Fibroblast of mammary gland (primary cell): Measurements from ENCODE around the gene MRPS22.
A peak's percentile ranks its signal among the peaks of the same experiment; 100 is the strongest.

ENCODE experiments used
- DNase-seq: peaks from one replicate; pipeline ENCODE4 v3.0.0-alpha.2; 2010; ENCODE audit warnings: low read depth
- H3K4me3 ChIP-seq: 2 replicates; pipeline ENCODE4 v1.5.1; 2011; ENCODE audit warnings: low read depth, mild to moderate bottlenecking, low read length, moderate library complexity; ENCODE audit not compliant: control insufficient read depth
- TF ChIP-seq, protein P1 (sequence below): conservative IDR thresholded peaks from 2 replicates; pipeline ENCODE4 v1.5.1; 2011; ENCODE audit warnings: low read depth, low read length, inconsistent platforms; ENCODE audit not compliant: control insufficient read depth, insufficient read depth

The MRPS22 gene

DNA sequence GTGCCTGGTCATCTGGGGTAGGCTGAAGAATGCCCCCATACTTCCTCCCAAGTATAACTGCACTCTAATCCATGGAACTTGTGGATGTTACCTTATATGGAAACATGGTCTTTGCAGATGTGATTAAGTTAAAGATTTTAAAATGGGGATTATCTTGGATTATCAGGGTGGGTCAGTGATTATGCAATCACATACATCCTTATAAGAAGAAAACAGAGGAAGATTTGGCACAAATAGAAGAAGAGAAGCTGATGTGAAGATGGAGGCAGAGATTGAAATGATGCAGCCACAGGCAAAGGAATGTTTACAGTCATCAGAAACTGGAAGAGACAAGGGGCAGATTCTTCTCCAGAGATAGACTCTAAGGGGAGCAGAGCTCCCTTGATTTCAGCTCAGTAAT is 1.8 kb upstream of the MRPS22 start:
- H3K4me3 ChIP-seq: no peak overlapping the region
- DNase-seq: no peak
- TF ChIP-seq, protein P1, sequence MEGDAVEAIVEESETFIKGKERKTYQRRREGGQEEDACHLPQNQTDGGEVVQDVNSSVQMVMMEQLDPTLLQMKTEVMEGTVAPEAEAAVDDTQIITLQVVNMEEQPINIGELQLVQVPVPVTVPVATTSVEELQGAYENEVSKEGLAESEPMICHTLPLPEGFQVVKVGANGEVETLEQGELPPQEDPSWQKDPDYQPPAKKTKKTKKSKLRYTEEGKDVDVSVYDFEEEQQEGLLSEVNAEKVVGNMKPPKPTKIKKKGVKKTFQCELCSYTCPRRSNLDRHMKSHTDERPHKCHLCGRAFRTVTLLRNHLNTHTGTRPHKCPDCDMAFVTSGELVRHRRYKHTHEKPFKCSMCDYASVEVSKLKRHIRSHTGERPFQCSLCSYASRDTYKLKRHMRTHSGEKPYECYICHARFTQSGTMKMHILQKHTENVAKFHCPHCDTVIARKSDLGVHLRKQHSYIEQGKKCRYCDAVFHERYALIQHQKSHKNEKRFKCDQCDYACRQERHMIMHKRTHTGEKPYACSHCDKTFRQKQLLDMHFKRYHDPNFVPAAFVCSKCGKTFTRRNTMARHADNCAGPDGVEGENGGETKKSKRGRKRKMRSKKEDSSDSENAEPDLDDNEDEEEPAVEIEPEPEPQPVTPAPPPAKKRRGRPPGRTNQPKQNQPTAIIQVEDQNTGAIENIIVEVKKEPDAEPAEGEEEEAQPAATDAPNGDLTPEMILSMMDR: no peak

DNA sequence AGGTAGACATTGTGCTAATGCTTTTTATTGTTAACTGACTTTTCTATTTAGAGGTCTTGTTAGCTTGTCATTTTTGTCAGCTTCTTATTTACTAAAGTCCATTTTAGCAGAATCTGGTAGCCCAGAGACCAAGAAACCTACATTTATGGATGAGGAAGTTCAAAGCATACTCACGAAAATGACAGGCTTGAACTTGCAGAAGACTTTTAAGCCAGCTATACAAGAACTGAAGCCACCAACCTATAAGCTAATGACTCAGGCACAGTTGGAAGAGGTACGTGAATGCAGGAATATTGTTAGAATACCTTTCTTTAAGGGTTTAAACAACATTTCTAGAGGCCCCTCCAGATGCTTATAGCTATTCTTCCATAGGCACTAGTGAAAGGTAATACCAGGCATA is 3.0 kb downstream of the MRPS22 start:
- TF ChIP-seq, protein P1: no peak
- DNase-seq: no peak

DNA sequence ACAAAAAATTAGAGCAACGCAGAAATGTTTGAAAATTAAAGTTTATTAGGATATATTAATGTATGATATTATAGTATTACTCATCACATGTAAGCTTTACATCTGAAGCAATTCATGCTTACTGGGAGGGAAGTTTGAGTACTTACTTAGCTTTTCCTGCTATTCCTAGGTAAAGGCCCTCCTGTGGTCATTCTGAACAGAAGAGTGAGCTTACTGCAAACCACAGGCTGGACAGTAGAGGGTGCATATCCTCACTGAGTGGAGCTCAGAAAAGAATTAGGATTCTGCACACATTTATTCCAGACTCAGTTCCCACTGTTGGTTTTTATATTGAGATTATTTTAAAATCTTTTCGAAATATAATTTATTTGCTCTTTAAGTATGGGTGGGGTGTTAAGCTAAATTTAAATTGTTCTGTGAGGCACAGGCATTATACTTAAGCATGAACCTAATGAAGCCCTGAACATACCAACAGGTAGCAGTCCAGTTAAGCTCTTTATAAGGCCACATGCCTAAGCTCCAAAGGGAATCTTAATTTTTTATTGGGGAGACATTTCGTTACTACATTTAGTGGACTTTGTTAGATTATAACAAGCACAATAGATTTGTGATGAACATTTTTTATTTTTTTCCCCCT is 10.2 kb downstream of the MRPS22 start:
- no peak overlapping the region for H3K4me3 ChIP-seq
- peak; percentile 68 for DNase-seq
- TF ChIP-seq, protein P1: peak; percentile 90

More for the DNA sequence above, 3.0 kb downstream of the MRPS22 start:
- H3K4me3 ChIP-seq: no peak overlapping the region

DNA sequence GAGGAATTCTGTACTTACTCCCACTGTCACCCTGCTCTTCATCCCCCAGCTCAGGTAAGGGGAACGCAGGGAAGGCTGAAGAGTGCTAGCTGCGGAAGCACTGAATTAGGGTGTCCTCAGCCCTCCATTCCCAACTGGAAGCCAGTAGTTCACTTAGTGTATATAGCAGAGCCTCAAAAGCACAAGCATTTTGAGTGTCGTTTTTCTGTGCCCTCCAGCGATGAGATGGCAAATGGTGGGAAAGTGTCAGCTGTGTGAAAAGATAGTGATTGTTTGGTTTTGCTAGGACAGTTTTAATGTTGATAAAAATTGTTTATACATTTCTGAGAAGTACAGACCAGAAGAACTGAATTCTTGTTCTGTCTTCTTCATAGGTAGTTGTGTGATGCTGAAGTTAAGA is 10.8 kb downstream of the MRPS22 start:
- DNase-seq: no peak
- TF ChIP-seq, protein P1: no peak
- H3K4me3 ChIP-seq: no peak overlapping the region

DNA sequence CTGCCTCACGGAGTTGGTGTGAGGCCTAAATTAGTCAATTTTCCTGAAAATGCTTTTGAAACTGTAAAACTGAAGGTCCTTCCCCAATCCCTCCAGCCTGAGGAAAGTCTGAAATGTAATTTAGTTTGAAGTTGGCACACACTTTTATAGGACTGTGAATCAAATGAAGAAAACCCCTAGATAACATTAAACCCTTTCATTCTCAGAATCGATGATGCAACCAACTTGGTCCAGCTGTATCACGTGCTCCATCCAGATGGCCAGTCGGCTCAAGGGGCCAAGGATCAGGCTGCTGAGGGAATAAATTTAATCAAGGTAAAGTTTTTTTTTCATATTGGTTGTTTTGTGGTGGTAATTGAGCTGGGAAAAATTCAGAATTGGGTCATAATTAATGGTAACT is 11.7 kb downstream of the MRPS22 start:
- no peak overlapping the region for H3K4me3 ChIP-seq
- TF ChIP-seq, protein P1: no peak
- DNase-seq: peak; percentile 67

DNA sequence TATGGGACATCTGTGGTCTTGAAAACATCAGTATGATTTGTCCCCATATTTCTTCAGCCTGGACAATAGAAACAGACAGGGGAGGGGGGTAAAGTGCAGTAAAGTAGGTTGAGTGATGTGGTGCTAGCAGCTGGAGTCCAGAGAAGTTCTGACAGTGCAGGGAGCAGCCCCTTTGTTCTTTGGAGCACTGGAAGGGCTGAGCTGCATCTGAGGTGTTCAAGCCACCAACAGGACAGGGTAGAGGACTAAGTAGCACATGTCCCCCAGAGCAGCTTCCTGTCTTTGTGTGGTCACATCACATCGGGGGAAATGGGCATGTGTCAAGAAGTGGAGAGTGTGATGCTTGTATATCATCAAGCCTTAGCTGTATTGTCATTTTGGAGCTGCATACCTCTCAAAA is 12.1 kb downstream of the MRPS22 start:
- TF ChIP-seq, protein P1: no peak
- DNase-seq: peak; percentile 2
- no peak overlapping the region for H3K4me3 ChIP-seq

DNA sequence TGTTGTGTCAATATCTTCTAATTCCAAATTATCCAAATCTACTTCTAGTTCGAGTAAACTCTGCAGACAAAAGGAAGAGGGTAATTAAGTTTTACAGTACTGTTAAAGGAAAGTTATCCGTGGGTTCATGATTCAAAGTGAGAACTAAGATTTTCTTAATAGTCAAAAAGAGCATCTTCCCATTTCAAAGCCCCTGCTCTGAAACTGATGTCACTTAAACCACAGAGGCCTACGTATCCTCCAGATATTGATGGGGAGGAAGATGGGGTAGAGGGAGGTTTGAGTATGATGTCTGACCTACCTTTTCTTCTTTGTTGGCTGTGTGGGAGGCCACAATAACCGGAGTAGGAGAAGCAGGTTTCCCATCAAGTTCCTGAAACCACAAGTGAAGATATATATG is 14.1 kb downstream of the MRPS22 start:
- DNase-seq: no peak
- H3K4me3 ChIP-seq: no peak overlapping the region
- TF ChIP-seq, protein P1: no peak
